ENCODE results near the gene TOMM20.
"Not testable (repeated sequence)": the region's sequence is repeated elsewhere in the genome, so short reads cannot be mapped to it uniquely, and the experiment has no call there.

Gene TOMM20

GRCh38 chr1:235105051-235106043, 23.3 kb downstream of the TOMM20 start:
- no peak for DNase-seq (ENCODE audit: extremely low read depth in 1 of 2, low read depth in 1 of 2)

GRCh38 chr1:235102993-235103411, 25.6 kb downstream of the TOMM20 start:
- DNase-seq (ENCODE audit: extremely low read depth in 1 of 2, low read depth in 1 of 2), result no peak

DNA sequence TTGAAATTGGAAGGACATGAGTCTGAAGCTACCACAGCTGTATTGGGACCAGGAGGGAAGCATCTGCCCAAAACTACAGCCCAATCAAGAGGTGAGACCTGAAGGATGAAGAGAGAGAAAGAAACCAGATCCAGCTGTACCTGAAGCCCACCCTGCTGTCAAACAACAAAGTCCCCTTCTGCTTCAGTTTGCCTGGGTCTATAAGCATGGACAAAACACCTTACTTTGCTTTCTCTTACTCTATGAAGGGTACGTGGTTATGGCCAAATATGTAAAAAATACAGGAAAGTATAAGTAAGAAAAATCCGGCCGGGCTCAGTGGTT, 26.4 kb downstream of the TOMM20 start:
- DNase-seq (ENCODE audit: extremely low read depth in 1 of 2, low read depth in 1 of 2), result no peak

DNA sequence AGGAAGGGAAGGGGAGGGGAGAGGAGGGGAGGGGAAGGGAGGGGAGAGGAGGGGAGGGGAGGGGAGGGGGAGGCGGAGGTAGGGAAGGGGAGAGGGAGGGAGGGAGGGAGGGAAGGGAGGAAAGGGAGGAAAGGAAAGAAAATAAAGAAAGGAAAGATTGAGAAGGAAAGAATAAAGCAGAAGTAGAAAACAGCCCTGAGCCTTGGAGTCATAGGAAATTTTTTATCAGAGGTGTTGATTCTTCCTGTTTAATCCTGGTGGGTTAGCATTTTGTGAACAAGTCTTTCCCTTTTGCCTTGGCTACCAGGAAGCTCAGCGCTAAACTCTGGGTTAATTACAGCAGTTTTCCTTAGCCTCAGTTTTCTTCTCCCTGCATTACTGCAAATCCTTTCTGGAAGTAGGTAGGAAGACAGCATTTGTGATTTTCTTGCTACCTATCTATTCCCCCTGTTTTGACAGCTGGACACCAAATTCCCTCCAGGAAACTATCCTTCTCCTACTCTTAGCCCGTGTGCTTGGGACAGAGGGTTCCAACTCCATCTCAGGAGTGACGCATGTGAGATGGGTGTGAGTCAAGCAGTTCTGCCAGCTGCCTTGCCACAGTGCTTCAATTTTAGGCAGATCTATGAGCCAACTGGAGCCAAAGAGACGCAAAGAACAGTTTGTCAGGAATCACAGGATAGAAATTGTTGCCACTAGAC, 26.9 kb downstream of the TOMM20 start:
- no peak for DNase-seq (ENCODE audit: extremely low read depth in 1 of 2, low read depth in 1 of 2)

DNA sequence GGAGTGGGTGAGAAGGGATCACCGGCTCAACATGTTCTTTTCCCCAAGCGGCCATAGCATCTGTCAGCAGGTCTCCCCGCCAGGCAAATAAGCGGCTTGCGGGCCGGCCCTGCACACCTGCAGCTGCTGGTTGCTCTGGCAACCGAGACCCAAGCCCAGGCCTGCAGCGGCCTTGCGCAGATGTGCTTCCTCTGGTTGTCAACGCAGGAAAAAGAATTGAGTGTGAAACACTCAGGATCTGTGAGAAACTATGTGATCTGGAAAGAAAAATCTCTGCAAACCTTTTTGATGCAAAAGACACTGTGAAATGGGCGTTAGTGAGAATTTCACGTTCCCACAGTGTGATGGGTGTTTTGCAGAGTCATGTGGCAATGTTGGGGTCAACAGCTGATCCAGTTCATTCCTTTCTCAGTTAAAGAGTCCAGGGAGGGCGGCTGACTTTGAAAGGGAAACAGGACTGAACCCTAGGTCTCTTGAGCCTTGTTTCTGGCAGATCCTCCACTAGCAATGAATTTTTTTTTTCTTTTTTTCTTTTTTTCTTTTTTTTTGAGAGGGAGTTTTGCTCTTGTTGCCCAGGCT, 28.4 kb downstream of the TOMM20 start:
- no peak for DNase-seq (ENCODE audit: extremely low read depth in 1 of 2, low read depth in 1 of 2)

GRCh38 chr1:235098991-235099390, 29.6 kb downstream of the TOMM20 start:
- no peak for DNase-seq (ENCODE audit: extremely low read depth in 1 of 2, low read depth in 1 of 2)

DNA sequence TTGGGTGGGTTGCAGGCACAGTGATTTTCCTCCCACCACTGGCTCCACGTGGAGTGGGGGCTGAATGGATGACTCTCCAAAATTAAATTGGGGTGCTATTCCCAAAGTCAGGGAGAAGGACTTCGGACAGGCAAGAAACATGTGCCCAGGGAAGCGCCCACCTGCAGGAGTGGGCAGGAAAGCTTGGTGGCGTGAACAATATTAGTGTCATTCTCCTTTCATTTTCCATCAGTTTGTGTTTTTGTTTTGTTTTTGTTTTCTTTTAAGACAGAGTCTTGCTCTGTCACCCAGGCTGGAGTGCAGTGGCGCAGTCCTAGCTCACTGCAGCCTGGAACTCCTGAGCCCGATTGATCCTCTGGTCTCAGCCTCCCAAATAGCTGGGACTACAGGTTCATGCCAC, 30.1 kb downstream of the TOMM20 start:
- no peak for DNase-seq (ENCODE audit: extremely low read depth in 1 of 2, low read depth in 1 of 2)

- not testable (repeated sequence) for DNase-seq (ENCODE audit: extremely low read depth in 1 of 2, low read depth in 1 of 2)
Observed at GRCh38 chr1:235097501-235097900, 31.1 kb downstream of the TOMM20 start.

GRCh38 chr1:235095938-235096562, 32.6 kb downstream of the TOMM20 start:
- DNase-seq (ENCODE audit: extremely low read depth in 1 of 2, low read depth in 1 of 2), result no peak

DNA sequence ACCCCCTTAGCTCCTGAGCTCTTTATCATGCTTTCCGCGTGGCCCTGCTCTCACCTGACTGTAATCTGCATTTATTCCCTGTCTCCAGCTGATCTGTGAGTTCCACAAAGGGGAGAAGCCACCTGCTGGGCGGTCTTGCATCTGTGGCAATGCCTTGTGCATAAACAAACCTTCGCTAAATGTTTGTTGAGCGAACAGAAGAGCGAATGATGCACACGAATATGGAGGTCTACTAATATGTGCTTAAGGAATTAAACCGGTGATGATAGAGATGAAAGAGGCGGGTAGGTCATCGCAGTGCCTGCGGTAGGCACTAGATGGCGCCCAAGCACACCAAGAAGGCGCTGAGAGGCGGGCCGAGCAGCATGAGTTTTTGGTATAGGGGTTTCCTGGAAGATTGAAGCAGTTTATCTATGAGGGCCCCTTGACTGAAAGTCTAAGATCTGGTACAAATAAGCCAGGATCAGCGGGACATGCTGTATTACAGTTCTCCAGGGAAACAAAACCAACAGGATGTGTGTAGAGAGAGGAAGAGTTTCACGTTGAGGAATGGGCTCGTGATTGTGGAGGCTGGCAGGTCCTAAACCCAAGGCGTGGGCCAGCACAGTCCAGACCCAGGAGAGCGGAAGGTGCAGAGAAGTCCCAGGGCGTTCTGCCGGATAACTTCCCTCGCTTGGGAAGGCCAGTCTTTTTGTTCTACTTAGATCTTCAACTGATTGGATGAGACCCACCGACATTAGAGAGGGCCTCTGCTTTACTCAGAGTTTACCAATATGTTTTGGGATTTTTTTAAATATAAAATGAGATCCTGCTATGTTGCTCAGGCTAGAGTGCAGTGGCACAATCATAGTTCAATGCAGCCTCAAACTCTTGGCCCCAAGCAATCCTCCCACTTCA, 34.7 kb downstream of the TOMM20 start:
- peak in 1 of 2 donors; percentile 64 for DNase-seq (ENCODE audit: extremely low read depth in 1 of 2, low read depth in 1 of 2)

- no peak for DNase-seq (ENCODE audit: extremely low read depth in 1 of 2, low read depth in 1 of 2)
Observed at GRCh38 chr1:235093013-235093695, 35.5 kb downstream of the TOMM20 start.

DNA sequence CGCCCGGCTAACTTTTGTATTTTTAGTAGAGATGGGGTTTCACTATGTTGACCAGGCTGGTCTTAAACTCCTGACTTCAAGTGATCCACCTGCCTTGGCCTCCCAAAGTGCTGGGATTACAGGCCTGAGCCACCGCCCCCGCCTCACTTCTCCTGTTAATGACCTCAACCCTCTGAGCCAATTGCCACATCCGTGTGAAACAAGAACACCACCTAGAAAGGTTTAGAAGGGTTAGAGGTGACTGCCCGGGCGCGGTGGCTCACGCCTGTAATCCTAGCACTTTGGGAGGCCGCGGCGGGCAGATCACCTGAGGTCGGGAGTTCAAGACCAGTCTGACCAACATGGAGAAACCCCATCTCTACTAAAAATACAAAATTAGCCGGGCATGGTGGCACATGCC, 36.2 kb downstream of the TOMM20 start:
- DNase-seq (ENCODE audit: extremely low read depth in 1 of 2, low read depth in 1 of 2), result not testable (repeated sequence)

DNA sequence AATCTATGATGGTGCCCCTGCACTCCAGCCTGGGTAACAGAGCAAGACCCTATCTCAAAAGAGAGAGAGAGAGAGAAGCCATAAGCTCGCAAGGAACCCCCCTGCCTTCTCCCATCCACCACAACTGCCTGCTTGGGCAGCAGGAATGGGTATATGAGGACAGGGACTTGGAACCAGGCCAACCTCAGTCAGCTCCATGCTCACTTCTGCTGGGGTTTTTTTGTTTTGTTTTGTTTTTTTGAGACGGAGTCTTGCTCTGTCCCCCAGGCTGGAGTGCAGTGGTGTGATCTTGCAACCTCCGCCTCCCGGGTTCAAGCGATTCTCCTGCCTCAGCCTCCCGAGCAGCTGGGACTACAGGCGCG, 36.6 kb downstream of the TOMM20 start:
- not testable (repeated sequence) for DNase-seq (ENCODE audit: extremely low read depth in 1 of 2, low read depth in 1 of 2)

DNA sequence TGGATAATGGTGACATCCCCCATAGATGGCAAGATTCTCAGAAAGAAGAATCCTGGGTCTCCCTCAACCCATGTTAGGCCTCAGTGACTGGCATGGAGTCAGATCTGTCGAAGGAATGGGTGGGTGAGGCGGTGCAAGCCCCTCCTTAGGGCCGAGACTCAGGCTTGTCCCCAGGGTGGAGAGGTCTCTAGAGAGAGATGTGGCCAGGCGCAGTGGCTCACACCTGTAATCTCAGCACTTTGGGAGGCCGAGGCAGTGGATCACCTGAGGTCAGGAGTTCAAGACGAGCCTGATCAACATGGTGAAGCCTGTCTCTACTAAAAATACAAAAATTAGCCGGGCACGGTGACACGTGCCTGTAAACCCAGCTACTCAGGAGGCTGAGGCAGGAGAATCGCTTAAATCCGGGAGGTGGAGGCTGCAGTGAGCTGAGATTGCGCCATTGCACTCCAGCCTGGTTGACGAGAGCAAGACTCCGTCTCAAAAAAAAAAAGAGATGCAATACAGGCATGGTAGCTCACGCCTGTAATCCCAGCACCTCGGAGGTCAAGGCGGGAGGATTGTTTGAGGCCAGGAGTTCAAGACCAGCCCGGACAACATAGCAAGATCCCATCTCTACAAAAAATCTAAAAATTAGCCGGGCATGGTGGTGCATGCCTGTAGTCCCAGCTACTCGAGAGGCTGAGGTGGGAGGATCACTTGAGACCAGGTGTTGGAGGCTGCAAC, 37.2 kb downstream of the TOMM20 start:
- not testable (repeated sequence) for DNase-seq (ENCODE audit: extremely low read depth in 1 of 2, low read depth in 1 of 2)

DNA sequence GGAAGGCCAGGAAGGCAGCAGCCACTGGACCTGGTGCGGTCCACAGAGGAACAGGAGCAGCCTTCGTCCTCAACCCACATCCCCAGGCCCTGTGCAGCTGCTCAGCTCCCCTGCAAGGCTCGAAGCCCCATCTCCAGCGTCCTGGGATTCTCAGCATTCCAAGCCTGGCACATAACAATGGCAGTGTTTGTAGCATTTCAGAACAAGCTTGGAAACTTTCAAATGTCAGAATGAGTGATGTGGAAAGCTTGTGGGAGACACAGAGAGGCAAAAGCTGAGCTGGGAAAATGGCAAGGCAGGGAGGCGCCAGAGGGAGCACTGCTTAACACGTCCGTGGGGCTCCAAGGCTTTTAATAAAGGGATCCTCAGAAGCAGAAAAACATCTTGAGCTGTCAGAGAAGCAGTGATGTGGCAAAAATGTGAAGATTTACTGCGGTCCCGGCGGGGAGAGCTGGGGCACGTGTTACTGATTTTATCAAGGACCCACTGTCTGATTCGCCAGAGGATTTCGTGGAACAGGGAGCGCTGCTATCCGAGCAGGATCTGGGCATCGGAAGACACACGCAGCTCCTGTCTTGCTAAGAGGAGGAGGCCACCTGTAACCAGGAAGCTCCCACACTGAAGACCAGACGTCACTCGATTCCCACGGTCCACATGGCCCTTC, 38.1 kb downstream of the TOMM20 start:
- DNase-seq (ENCODE audit: extremely low read depth in 1 of 2, low read depth in 1 of 2), result no peak

GRCh38 chr1:235088907-235089306, 39.7 kb downstream of the TOMM20 start:
- DNase-seq (ENCODE audit: extremely low read depth in 1 of 2, low read depth in 1 of 2), result no peak

GRCh38 chr1:235088430-235088829, 40.2 kb downstream of the TOMM20 start:
- DNase-seq (ENCODE audit: extremely low read depth in 1 of 2, low read depth in 1 of 2), result no peak

DNA sequence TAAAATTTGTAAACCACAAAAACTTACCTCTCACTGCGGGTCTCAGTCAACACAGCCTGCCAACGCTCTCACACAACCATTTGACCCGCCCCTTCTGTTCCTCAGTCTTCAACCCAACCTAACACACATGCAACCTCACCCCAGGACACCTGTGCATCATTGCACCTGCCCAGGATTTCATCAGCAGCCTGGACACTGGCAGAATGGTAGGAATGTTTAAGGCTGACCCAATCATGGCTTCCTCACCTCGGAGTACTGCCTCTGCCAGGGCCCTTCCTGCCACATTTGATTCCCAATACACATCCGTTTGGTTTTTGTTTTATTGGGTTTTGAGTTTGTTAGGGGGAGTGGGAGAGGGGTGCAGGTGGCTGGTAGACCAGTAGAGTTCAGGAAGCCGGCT, 40.7 kb downstream of the TOMM20 start:
- no peak for DNase-seq (ENCODE audit: extremely low read depth in 1 of 2, low read depth in 1 of 2)

Measured in stimulated activated CD8-positive, alpha-beta memory T cell treated with anti-CD3 and anti-CD28 coated beads, Interleukin-7, amount 100 ng/mL, for 48 hours (primary cell).